Choroid plexus epithelial cell (primary cell): ENCODE results near the gene FRMPD4.

ENCODE experiments used
- DNase-seq: peaks from one replicate; pipeline ENCODE4 v3.0.0-alpha.2; 2010; ENCODE audit warnings: low read depth
- H3K4me3 ChIP-seq: 2 replicates; pipeline ENCODE4 v1.5.1; 2011; ENCODE audit warnings: low read depth, mild to moderate bottlenecking, control low read depth, low read length, moderate library complexity
- CTCF ChIP-seq: conservative IDR thresholded peaks from 2 replicates; pipeline ENCODE4 v1.5.1; 2011; ENCODE audit warnings: low read depth, mild to moderate bottlenecking, control low read depth, inconsistent platforms, low read length, moderate library complexity

Gene FRMPD4

GRCh38 chrX:12617241-12617640, 479.0 kb downstream of the FRMPD4 start:
- no peak overlapping the region for H3K4me3 ChIP-seq
- DNase-seq: no peak
- no peak for TF ChIP-seq CTCF

- H3K4me3 ChIP-seq: no peak overlapping the region
- no peak for TF ChIP-seq CTCF
These were observed 509.0 kb downstream of the FRMPD4 start for GRCh38 chrX:12647230-12647629.

GRCh38 chrX:12648995-12649394, 510.7 kb downstream of the FRMPD4 start:
- DNase-seq: no peak
- no peak overlapping the region for H3K4me3 ChIP-seq
- TF ChIP-seq CTCF: no peak

More at GRCh38 chrX:12647230-12647629, 509.0 kb downstream of the FRMPD4 start:
- no peak for DNase-seq

GRCh38 chrX:12657433-12657832, 519.2 kb downstream of the FRMPD4 start:
- DNase-seq: no peak
- H3K4me3 ChIP-seq: no peak overlapping the region
- no peak for TF ChIP-seq CTCF

GRCh38 chrX:12657881-12658280, 519.6 kb downstream of the FRMPD4 start:
- H3K4me3 ChIP-seq: no peak overlapping the region
- no peak for DNase-seq
- no peak for TF ChIP-seq CTCF

- TF ChIP-seq CTCF: no peak
- no peak overlapping the region for H3K4me3 ChIP-seq
- DNase-seq: no peak
These were observed 523.2 kb downstream of the FRMPD4 start for GRCh38 chrX:12661464-12661863.

- H3K4me3 ChIP-seq: no peak overlapping the region
- DNase-seq: no peak
- TF ChIP-seq CTCF: no peak
These were observed 534.3 kb downstream of the FRMPD4 start for GRCh38 chrX:12672367-12673106.
